Right lung (tissue), 10 donors: ENCODE measurements around the gene TUBG2. TPM values are rescaled to one million over a fixed set of nuclear protein-coding genes. Genes with fewer than 3 reads are reported as not detected.
"Not testable (repeated sequence)": the region's sequence is repeated elsewhere in the genome, so short reads cannot be mapped to it uniquely, and the experiment has no call there.

Experiments
- DNase-seq, 2 donors: peaks; one replicate each; pipeline ENCODE4 v3.0.0-alpha.2; 2013
- long read RNA-seq, 8 donors: transcript quantifications; one replicate each; lab custom pipeline, GENCODE V29; 2026
- polyA plus RNA-seq, 5 donors: library from polyadenylated mRNA; unstranded; fragments of 120-200 nt; gene quantifications; one replicate each; pipeline versions ENCODE4 v1.2.1 to v1.2.3, GENCODE V29; 2013; ENCODE audit warnings: inconsistent platforms in 1 of 5, low replicate concordance in 1 of 5; ENCODE audit not compliant: insufficient read length in 5 of 5, insufficient read depth in 1 of 5

The TUBG2 gene
- 10 to 100 TPM; 25.6 to 44.0 (median 30.0) TPM for polyA plus RNA-seq
- long read RNA-seq, donor 1, partial matches to known transcripts = 11 of 15 reads
- long read RNA-seq, donor 1, other reads (novel, unspliced or antisense) = 0 of 15 reads
- long read RNA-seq, donor 2, partial matches to known transcripts = 0 of 2 reads
- long read RNA-seq, donor 2, other reads (novel, unspliced or antisense) = 0 of 2 reads
- long read RNA-seq, donor 3, partial matches to known transcripts = 0 of 17 reads
- long read RNA-seq, donor 3, other reads (novel, unspliced or antisense) = 15 of 17 reads
- long read RNA-seq, donor 4 = 0 reads
- long read RNA-seq, donor 5, partial matches to known transcripts = 0 of 1 reads
- long read RNA-seq, donor 5, other reads (novel, unspliced or antisense) = 0 of 1 reads
- long read RNA-seq, donor 6, partial matches to known transcripts = 0 of 1 reads
- long read RNA-seq, donor 6, other reads (novel, unspliced or antisense) = 0 of 1 reads
- long read RNA-seq, donor 7, partial matches to known transcripts = 0 of 1 reads
- long read RNA-seq, donor 7, other reads (novel, unspliced or antisense) = 0 of 1 reads
- long read RNA-seq, donor 8, partial matches to known transcripts = 0 of 2 reads
- long read RNA-seq, donor 8, other reads (novel, unspliced or antisense) = 0 of 2 reads

- DNase-seq = peak; percentile 88 to 90
Measured at GRCh38 chr17:42659079-42659931, at the start of gene TUBG2. Gene TUBG2 (plus strand): TSS chr17:42659284. CDS start chr17:42659504, 220 bp downstream.

- DNase-seq = not testable (repeated sequence)
Measured at GRCh38 chr17:42609814-42610801, 49.0 kb upstream of the TUBG2 start.

GRCh38 chr17:42612013-42612412, 47.1 kb upstream of the TUBG2 start:
- no peak for DNase-seq

GRCh38 chr17:42613699-42614295, 45.3 kb upstream of the TUBG2 start:
- no peak for DNase-seq

- no peak for DNase-seq
Measured at GRCh38 chr17:42617956-42618431, 41.1 kb upstream of the TUBG2 start.

- DNase-seq = no peak
Measured at GRCh38 chr17:42618442-42619150, 40.5 kb upstream of the TUBG2 start.

- not testable (repeated sequence) for DNase-seq
Measured at GRCh38 chr17:42621987-42622386, 37.1 kb upstream of the TUBG2 start.

GRCh38 chr17:42623271-42623670, 35.8 kb upstream of the TUBG2 start:
- no peak for DNase-seq

GRCh38 chr17:42623732-42624596, 35.1 kb upstream of the TUBG2 start:
- no peak for DNase-seq

GRCh38 chr17:42627032-42627764, 31.9 kb upstream of the TUBG2 start:
- not testable (repeated sequence) for DNase-seq

GRCh38 chr17:42629411-42630009, 29.6 kb upstream of the TUBG2 start:
- no peak for DNase-seq

- DNase-seq = no peak
Measured at GRCh38 chr17:42632949-42633444, 26.1 kb upstream of the TUBG2 start.

- no peak for DNase-seq
Measured at GRCh38 chr17:42639525-42640113, 19.5 kb upstream of the TUBG2 start.

GRCh38 chr17:42640121-42640520, 19.0 kb upstream of the TUBG2 start:
- no peak for DNase-seq

- no peak for DNase-seq
Measured at GRCh38 chr17:42642336-42642735, 16.7 kb upstream of the TUBG2 start.

GRCh38 chr17:42647778-42648177, 11.3 kb upstream of the TUBG2 start:
- no peak for DNase-seq

GRCh38 chr17:42651392-42651791, 7.7 kb upstream of the TUBG2 start:
- no peak for DNase-seq
